Testis (tissue), 2 donors: Measurements from ENCODE around the gene ALOXE3.

Experiments used
- POLR2A ChIP-seq: fragments of 450-650 bp; IDR thresholded peaks from one replicate; pipeline ENCODE4 v1.6.1; 2017; ENCODE audit warnings: antibody characterized with exemption, mild to moderate bottlenecking, moderate library complexity
- TF ChIP-seq, protein P1 (sequence below), 3 experiments: fragments of 450-650 bp in 2 of 3; fragments of 200-600 bp in 1 of 3; sonication (generic) in 1 of 3; IDR thresholded peaks; one replicate each; pipeline ENCODE4 v1.5.1; 2016 to 2019; ENCODE audit warnings: antibody characterized with exemption in 3 of 3, mild to moderate bottlenecking in 2 of 3, moderate library complexity in 1 of 3

DNA sequence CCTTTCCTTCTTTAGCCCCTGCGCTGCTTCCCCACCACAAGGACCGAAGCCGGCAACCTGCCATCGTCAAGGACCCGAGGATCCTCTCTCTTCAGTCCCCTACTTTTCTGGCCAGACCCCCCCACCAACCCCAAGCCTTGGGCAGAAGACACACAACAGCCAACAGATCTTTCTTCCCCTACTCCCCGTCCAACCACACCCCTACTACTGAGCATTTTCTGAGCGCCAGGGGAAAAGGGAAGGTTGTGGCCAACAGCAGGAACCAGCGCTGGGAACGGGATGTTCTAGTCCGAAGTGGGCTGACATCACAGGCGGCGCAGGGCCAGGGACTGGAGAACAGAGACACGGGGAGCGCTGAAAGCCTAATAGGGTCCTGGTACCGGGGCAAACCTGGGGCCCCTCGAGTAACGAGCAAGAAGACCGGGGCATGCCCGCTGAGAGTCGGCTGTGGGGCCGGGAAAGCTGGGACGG, 33.4 kb upstream of the ALOXE3 start:
- TF ChIP-seq, protein P1, sequence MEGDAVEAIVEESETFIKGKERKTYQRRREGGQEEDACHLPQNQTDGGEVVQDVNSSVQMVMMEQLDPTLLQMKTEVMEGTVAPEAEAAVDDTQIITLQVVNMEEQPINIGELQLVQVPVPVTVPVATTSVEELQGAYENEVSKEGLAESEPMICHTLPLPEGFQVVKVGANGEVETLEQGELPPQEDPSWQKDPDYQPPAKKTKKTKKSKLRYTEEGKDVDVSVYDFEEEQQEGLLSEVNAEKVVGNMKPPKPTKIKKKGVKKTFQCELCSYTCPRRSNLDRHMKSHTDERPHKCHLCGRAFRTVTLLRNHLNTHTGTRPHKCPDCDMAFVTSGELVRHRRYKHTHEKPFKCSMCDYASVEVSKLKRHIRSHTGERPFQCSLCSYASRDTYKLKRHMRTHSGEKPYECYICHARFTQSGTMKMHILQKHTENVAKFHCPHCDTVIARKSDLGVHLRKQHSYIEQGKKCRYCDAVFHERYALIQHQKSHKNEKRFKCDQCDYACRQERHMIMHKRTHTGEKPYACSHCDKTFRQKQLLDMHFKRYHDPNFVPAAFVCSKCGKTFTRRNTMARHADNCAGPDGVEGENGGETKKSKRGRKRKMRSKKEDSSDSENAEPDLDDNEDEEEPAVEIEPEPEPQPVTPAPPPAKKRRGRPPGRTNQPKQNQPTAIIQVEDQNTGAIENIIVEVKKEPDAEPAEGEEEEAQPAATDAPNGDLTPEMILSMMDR (IDR thresholded peaks at IDR 0.05): no peak
- TF ChIP-seq POLR2A: peak; percentile 24
